ENCODE measurements around the gene TNIP2. TPM values are rescaled to one million over a fixed set of nuclear protein-coding genes. Genes with fewer than 3 reads are reported as not detected.
"Not testable (repeated sequence)": the region's sequence is repeated elsewhere in the genome, so short reads cannot be mapped to it uniquely, and the experiment has no call there.

TNIP2 gene
- total RNA-seq, 1 donor: 41.9 TPM

DNA sequence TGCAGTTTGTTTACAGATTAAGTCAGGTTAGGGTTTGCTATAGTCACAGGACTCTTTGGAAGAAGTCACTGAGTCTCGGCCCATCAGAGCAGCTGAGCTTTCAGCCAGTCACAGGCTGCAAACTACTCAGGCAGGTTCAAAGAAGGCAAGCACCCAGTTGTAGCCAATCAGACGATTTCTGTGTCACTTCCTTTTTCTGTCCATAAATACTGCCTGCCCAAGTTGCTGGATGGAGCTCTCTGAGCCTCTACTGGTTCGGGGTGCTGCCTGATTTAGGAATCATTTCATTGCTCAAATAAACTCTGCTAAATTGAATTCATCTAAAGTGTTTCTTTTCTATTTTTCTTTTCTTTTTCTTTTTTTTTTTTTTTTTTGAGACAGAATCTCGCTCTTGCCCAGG, 29.5 kb upstream of the TNIP2 start:
- DNase-seq (ENCODE audit: low read depth): no peak
- TF ChIP-seq, protein P1, sequence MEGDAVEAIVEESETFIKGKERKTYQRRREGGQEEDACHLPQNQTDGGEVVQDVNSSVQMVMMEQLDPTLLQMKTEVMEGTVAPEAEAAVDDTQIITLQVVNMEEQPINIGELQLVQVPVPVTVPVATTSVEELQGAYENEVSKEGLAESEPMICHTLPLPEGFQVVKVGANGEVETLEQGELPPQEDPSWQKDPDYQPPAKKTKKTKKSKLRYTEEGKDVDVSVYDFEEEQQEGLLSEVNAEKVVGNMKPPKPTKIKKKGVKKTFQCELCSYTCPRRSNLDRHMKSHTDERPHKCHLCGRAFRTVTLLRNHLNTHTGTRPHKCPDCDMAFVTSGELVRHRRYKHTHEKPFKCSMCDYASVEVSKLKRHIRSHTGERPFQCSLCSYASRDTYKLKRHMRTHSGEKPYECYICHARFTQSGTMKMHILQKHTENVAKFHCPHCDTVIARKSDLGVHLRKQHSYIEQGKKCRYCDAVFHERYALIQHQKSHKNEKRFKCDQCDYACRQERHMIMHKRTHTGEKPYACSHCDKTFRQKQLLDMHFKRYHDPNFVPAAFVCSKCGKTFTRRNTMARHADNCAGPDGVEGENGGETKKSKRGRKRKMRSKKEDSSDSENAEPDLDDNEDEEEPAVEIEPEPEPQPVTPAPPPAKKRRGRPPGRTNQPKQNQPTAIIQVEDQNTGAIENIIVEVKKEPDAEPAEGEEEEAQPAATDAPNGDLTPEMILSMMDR (IDR thresholded peaks at IDR 0.05; ENCODE audit: insufficient read depth, low read depth, low read length): no peak
- H3K4me3 ChIP-seq (ENCODE audit: low read depth, low read length): no peak overlapping the region

DNA sequence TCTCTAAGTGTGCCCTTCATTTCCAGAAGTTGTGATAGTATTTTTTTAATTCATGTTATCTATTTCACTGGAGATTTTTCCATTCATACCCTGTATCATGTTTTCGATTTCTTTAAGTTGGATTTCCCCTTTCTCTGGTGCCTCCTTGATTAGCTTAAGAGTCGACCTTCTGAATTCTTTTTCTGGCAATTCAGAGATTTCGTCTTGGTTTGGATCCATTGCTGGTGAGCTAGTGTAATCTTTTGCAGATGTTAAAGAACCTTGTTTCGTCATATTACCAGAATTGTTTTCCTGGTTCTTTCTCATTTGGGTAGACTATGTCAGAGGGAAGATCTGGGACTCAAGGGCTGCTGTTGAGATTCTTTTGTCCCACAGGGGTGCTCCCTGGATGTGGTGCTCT, 27.7 kb upstream of the TNIP2 start:
- TF ChIP-seq, protein P1 (IDR thresholded peaks at IDR 0.05; ENCODE audit: insufficient read depth, low read depth, low read length): no peak
- no peak overlapping the region for H3K4me3 ChIP-seq (ENCODE audit: low read depth, low read length)
- no peak for DNase-seq (ENCODE audit: low read depth)

DNA sequence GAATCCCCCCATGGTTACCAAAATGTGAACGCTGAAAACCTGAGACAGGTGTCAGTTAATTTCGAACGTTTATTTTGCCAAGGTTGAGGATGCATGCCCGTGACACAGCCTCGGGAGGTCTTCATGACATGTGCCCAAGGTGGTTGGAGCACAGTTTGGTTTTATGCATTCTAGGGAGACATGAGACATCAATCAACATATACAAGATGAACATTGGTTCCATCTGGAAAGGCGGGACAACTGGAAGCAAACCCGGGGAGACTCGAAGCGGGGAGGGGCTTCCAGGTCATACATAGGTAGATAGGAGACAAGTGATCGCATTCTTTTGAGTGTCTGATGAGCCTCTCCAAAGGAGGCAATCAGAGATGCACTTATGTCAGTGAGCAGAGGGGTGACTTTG, 25.8 kb upstream of the TNIP2 start:
- DNase-seq (ENCODE audit: low read depth): no peak
- TF ChIP-seq, protein P1 (IDR thresholded peaks at IDR 0.05; ENCODE audit: insufficient read depth, low read depth, low read length): no peak
- H3K4me3 ChIP-seq (ENCODE audit: low read depth, low read length): no peak overlapping the region

DNA sequence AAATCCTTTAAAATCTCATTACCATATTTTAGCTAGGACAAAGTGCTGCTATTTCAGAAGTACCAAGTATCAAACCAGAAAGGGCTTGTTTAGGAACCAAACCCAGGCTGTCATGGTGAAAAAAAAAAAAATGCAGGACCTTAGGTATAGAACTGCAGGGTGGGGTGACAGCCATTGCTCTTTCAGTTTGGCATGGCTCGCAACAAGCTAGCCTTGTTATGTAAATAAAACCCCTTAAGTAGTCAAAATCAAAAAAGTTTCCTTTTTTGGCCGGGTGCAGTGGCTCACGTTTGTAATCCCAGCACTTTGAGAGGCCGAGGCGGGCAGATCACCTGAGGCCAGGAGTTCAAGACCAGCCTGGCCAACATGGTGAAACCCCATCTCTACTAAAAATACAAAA, 24.5 kb upstream of the TNIP2 start:
- H3K4me3 ChIP-seq (ENCODE audit: low read depth, low read length); DNase-seq (ENCODE audit: low read depth): not testable (repeated sequence)

DNA sequence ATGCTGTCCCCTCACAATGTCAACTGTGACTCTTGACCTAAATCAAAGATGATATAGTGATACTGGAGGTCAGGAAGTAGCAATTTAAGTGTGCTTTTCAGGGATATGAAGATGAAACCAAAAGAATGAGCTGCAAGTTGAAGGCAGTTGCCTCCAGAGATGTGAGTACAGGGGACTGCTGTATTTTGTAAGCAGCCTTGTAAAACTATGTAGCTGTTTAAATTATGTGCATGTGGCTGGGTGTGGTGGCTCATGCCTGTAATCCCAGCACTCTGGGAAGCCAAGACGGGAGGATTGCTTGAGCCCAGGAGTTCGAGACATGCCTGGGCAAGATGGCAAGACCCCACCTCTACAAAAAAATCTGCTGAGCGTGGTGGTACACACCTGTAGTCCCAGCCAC, 15.1 kb upstream of the TNIP2 start:
- H3K4me3 ChIP-seq (ENCODE audit: low read depth, low read length): no peak overlapping the region
- peak; percentile 70 for DNase-seq (ENCODE audit: low read depth)
- TF ChIP-seq, protein P1 (IDR thresholded peaks at IDR 0.05; ENCODE audit: insufficient read depth, low read depth, low read length): no peak

DNA sequence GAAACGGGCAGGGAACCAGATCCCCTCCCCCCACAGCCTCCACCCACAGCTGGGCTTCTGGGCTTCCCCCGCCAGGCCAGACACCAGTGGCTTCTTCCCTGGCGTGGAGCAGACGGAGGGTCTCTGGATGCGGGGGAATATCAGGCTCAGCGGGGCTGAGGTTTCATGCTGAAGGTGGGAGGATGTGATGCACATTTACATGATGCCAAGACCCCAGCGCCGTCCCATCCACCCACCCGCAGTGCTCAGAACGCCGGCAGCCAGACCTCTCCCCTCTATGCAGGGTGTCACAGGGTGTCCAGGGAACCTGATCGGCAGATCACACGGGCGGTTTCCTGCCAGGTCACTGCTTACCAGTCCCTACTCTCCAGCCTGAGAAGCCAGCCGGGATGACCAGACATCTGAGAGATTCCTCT, 12.8 kb upstream of the TNIP2 start:
- peak; percentile 27 for DNase-seq (ENCODE audit: low read depth)
- TF ChIP-seq, protein P1 (IDR thresholded peaks at IDR 0.05; ENCODE audit: insufficient read depth, low read depth, low read length): no peak
- no peak overlapping the region for H3K4me3 ChIP-seq (ENCODE audit: low read depth, low read length)

DNA sequence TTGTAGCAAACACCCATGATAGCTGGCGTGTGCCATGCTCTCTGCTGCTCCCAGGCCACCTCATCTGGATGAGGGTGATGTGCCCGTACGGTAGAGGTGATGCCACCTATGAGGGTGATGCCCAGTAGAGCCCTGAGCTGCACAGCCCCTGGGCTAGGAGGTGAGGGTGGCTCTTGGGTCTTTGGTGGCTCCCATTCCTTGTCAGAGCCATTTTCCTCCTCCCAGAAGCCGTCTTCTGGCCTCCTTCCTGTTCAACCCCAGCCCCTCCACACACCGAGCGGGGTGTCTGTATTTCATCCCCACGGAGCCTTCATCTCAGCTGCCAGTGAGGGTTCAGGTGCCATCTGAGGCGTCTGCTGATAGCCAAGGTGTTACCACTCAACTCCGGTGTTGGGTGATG, 12.0 kb upstream of the TNIP2 start:
- TF ChIP-seq, protein P1 (IDR thresholded peaks at IDR 0.05; ENCODE audit: insufficient read depth, low read depth, low read length): no peak
- DNase-seq (ENCODE audit: low read depth): no peak
- no peak overlapping the region for H3K4me3 ChIP-seq (ENCODE audit: low read depth, low read length)

Data from fibroblast of villous mesenchyme (primary cell).